ENCODE data around the gene POMC.
"Not testable (repeated sequence)": the region's sequence is repeated elsewhere in the genome, so short reads cannot be mapped to it uniquely, and the experiment has no call there.

POMC gene

DNA sequence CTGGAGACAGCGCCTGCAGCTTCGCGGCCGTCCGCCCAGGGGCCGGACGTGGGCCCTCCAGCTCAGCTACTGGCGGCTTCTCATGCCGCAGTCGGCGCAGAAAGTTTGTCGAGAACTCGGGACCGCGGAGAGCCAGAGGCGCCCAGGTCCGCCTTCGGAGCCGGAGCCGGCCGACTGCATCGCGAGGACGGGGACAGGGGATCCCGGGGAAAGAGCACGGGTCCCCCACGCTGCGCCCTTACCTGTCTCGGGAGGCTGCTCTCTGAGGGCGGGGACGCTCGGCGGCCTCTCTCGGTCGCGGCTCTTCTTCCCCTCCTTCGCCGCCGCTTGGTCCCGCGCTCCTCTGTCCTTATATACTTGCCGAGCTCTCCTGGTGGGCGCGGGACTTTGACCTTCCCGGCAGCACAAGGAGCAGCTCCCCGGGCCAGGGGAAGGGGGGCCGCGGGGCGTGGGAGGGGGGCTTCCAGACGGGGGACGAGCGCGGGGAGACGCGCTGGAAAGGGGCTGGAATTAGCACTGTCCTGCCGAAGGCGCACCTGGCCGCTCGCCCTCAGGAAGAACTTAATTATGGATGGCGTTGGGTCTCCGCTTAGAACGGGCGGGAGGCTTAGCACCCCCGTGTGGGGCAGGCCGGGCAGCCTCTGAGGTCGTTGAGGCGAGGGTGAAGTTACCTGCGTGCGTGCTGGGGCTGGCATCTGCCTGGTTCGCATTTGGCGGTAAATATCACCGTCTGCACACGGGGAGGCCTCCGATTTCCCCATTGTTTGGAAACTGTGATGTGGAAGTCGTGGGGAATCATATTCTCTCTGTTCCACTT lies at the start of gene POMC:
POMC (minus strand) TSS at position 325 of the 817 bp plus-strand sequence. CDS start 3,808 bp downstream, outside the sequence.
- H3K4me1 Mint-ChIP-seq (ENCODE audit: low read depth): peaks cover 27% of the 10 kb centered on the region

DNA sequence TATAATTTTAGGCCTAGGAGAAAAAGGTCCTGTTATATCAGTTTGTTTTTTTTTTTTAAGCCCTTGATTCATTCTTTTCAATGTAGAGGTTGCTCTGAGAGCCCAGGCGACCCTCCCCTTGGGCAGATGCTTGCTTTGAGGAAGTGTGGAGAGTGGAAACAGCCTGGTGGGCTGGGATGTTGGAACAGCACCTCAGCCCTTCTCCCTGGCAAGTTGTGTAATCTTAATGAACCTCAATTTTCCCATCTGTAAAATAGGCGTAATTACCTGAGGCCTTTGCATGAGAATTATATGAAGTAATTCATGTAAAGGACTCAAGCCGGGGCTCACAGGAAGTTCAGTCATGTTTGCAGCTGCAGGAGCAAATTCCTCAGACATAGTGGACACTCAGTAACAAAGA lies 49.7 kb upstream of the POMC start:
- Mint-ChIP-seq H3K27me3 (no peaks in the 10 kb centered on the region), H3K9me3 (no peaks in the 10 kb centered on the region), H3K4me1 (ENCODE audit: low read depth) (peaks cover 12% of the 10 kb centered on the region), H3K27ac (no peak overlapping the region), H3K4me3 (no peak overlapping the region), H3K36me3 (ENCODE audit: low read depth) (no peaks in the 10 kb centered on the region)

More for the DNA sequence above, at the start of gene POMC:
- H3K9me3 Mint-ChIP-seq: no peaks in the 10 kb centered on the region
- peak within 1 kb of the TSS; percentile 67 for H3K4me3 Mint-ChIP-seq
- H3K27ac Mint-ChIP-seq: no peak within 1 kb of the TSS
- H3K36me3 Mint-ChIP-seq (ENCODE audit: low read depth): no peaks in the 10 kb centered on the region
- peaks cover 40% of the 10 kb centered on the region for H3K27me3 Mint-ChIP-seq

DNA sequence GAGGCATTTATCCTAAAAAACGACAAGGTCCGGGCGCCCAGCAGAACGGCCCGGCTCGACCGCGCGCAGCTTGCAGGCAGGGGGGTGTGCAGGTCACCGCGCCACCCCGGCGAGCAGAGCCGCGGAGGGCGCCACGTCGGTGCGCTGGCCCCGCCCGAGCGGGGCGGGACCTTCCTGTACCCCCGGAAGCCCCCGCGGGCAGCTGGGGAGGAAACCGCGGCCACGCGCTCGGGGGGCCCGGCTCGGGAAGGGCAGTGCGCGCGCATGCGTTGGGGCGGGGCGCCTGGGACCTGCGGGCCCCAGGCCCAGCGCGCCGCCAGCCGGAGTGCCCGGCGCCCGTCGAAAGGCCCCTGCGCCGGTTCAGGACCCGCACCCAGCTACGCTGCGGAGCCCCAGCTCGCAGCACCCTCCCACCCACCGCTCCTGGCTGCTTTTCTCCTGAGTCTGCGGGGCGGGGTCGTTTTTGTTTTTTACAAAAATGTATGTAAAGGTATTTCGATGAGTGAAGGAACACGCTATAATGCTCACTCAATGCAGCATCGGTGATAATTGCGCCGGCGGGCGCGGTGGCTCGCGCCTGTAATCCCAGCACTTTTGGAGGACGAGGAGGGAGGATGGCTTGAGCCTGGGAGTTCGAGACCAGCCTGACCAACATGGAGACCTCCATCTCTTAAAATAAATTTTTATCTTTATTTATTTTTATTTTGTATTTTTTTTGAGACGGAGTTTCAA lies 47.7 kb upstream of the POMC start:
- Mint-ChIP-seq H3K4me3 (peak overlapping the region; percentile 63), H3K27ac (peak overlapping the region; percentile 46)

DNA sequence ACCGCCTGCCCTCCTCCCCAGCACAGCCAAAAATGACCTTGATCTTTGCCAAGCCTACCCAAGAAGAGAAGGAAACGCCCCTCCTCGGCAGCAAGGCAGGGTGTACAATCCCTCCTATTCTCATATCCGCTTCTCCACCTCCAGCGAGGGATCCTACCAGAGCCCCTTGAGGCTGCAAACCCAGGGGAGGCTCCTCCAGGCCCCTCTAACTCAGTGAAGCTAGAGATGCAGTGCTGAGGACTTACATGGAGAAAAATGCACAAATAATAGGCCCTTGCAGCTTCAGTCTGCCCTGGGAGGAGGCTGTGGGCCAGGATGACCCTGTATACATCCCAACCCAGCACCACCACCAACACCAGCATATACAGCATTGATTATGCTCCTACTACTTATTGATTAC lies 46.9 kb upstream of the POMC start:
- no peaks in the 10 kb centered on the region for H3K9me3 Mint-ChIP-seq
- H3K27ac Mint-ChIP-seq: peak overlapping the region; percentile 46
- H3K27me3 Mint-ChIP-seq: no peaks in the 10 kb centered on the region
- peak overlapping the region; percentile 59 for H3K4me3 Mint-ChIP-seq
- peaks cover 28% of the 10 kb centered on the region for H3K4me1 Mint-ChIP-seq (ENCODE audit: low read depth)
- H3K36me3 Mint-ChIP-seq (ENCODE audit: low read depth): no peaks in the 10 kb centered on the region

More for the DNA sequence above, 47.7 kb upstream of the POMC start:
- peaks cover 19% of the 10 kb centered on the region for H3K4me1 Mint-ChIP-seq (ENCODE audit: low read depth)
- no peaks in the 10 kb centered on the region for H3K36me3 Mint-ChIP-seq (ENCODE audit: low read depth)
- no peaks in the 10 kb centered on the region for H3K27me3 Mint-ChIP-seq
- H3K9me3 Mint-ChIP-seq: no peaks in the 10 kb centered on the region

DNA sequence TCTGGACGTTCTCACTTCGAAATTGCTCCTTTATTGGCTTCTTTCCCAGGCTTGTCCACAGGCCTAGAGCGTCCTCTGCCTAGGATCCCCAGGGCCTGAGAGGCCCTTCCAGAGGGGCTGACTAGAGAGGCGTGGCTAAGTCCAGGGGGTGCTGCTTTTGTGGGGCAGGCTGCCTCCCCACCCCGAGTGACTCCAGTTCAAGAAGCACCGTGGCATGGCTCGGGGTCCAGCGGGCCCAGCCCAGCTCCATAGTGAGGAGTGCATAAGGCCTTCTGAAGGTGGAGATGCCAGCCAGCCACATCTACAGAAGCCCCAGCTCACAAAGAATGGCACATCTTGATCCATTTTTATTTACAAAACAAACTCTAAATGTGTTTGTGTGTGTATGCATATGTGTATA lies 44.8 kb upstream of the POMC start:
- Mint-ChIP-seq H3K36me3 (ENCODE audit: low read depth) (no peaks in the 10 kb centered on the region), H3K4me1 (ENCODE audit: low read depth) (peaks cover 38% of the 10 kb centered on the region), H3K27ac (no peak overlapping the region), H3K4me3 (no peak overlapping the region), H3K9me3 (no peaks in the 10 kb centered on the region), H3K27me3 (no peaks in the 10 kb centered on the region)

DNA sequence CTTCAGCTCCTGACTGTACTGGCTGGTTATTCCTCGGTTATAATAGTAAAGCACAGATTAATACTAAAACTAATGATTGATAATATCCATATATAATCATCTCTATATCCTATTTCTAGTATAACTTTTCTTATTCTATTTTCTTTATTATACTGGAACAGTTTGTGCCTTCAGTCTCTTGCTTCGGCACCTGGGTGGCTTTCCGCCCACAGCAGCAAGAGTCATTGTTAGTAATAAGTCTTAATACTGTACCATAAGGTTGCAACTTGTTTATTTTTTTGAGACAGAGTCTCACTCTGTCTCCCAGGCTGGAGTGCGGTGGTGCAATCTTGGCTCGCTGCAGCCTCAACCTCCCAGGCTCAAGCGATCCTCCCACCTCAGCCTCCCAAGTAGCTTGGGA lies 42.5 kb upstream of the POMC start:
- not testable (repeated sequence) for H3K36me3 Mint-ChIP-seq (ENCODE audit: low read depth); H3K27me3 Mint-ChIP-seq; H3K9me3 Mint-ChIP-seq
- H3K27ac Mint-ChIP-seq: peak overlapping the region; percentile 84
- peak overlapping the region; percentile 18 for H3K4me3 Mint-ChIP-seq
- peaks cover 53% of the 10 kb centered on the region for H3K4me1 Mint-ChIP-seq (ENCODE audit: low read depth)

DNA sequence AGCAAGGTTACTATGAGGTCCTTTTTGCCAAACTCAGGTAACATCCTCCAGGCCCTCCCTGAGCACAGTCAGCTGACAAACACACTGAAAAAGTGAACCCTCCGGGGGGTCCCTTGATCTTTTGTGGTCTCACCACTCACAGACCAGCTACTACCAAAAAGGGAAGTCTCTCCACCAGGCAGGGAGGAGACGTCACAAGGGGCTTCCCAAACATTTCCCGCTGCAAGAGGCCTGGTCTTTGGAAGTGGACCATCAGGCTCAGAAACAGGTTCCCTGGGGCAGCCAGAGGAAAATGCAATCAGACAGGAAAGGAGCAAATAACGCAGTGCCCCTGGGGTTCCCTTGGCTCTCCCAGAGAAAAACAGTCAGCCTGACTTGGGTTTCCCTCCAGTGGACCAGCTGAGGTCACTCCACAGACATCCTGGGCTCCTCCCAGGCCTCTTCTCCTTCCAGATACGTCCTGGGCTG lies 38.7 kb upstream of the POMC start:
- Mint-ChIP-seq H3K4me3 (no peak overlapping the region), H3K27me3 (no peaks in the 10 kb centered on the region), H3K36me3 (ENCODE audit: low read depth) (no peaks in the 10 kb centered on the region), H3K27ac (peak overlapping the region; percentile 26), H3K9me3 (no peaks in the 10 kb centered on the region), H3K4me1 (ENCODE audit: low read depth) (peaks cover 65% of the 10 kb centered on the region)

DNA sequence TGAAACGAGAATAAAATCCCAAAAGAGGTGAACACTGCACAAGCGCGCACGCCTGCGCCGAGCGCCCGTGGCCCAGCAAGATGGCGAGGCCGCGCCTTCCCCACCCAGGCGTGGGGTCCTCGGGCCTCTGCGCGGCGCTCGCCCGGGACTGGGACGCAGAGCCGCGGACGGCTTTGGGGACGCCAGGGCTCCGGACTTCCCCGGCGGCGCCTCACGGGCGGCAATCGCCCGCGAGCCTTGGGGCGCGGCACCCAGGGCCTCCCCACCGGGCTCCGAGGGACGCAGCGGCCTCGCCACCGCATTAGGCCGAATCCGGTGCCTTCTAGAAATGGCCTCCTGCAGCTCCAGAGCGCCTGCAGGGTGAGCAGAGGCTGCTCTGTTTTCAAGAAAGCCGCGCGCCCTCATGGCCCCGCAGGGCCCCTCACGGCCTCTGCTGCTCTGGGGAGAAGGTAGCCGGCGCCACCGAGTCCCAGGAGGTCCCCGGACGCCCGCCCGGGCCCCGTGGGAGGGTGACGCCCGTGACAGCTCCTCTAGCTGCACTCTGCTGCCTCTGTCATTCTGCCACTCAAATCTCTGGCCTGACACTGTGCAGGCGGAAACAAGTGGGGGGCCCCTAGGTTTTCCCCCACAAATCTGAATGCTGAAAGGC lies 35.9 kb upstream of the POMC start:
- peaks cover 41% of the 10 kb centered on the region for H3K4me1 Mint-ChIP-seq (ENCODE audit: low read depth)
- no peak overlapping the region for H3K4me3 Mint-ChIP-seq

DNA sequence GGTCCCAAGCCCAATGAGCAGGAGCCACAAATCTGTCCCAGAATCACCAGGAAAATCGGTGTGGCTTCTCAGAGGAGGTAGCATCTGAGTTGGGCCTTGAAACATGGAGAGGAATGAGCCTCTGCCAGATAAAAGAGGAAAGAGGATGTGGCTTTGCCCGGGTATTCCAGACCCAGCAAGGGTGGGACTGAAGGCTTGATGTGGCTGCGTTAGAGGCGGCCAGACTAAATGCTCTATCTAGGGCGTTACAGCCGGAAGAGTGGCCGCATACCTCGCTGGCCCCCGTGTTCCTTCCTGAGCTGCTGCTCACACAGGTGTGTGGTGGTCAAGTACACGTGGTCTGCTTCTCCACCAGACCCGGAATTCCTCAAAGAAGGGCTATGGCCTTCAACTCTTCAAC lies 33.9 kb upstream of the POMC start:
- no peaks in the 10 kb centered on the region for H3K9me3 Mint-ChIP-seq
- no peaks in the 10 kb centered on the region for H3K36me3 Mint-ChIP-seq (ENCODE audit: low read depth)
- H3K27me3 Mint-ChIP-seq: no peaks in the 10 kb centered on the region
- H3K4me3 Mint-ChIP-seq: no peak overlapping the region
- H3K27ac Mint-ChIP-seq: peak overlapping the region; percentile 40
- peaks cover 27% of the 10 kb centered on the region for H3K4me1 Mint-ChIP-seq (ENCODE audit: low read depth)

More for the DNA sequence above, 35.9 kb upstream of the POMC start:
- H3K36me3 Mint-ChIP-seq (ENCODE audit: low read depth): no peaks in the 10 kb centered on the region
- H3K9me3 Mint-ChIP-seq: no peaks in the 10 kb centered on the region
- no peak overlapping the region for H3K27ac Mint-ChIP-seq
- H3K27me3 Mint-ChIP-seq: no peaks in the 10 kb centered on the region

DNA sequence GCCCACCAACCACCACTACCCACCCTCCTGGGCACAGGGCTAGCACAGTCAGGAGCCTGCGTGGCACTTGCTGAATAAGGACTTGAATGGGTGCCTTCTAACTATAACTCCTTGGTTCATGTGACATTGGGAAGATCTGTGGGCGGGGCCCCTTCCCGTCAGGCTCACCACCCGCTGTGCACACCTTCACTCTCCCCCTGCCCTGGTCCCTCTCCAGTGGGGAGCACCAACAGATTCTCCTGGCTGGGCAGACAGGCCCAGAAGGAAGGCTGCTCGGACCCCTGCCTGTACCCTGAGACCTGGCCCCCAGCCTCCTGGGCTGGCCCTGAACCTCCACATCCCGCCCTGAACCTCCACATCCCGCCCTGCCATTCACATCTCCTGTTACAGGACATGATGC lies 33.4 kb upstream of the POMC start:
- Mint-ChIP-seq H3K4me1 (ENCODE audit: low read depth) (peaks cover 22% of the 10 kb centered on the region), H3K9me3 (no peaks in the 10 kb centered on the region), H3K36me3 (ENCODE audit: low read depth) (no peaks in the 10 kb centered on the region), H3K4me3 (no peak overlapping the region), H3K27me3 (no peaks in the 10 kb centered on the region), H3K27ac (peak overlapping the region; percentile 40)

DNA sequence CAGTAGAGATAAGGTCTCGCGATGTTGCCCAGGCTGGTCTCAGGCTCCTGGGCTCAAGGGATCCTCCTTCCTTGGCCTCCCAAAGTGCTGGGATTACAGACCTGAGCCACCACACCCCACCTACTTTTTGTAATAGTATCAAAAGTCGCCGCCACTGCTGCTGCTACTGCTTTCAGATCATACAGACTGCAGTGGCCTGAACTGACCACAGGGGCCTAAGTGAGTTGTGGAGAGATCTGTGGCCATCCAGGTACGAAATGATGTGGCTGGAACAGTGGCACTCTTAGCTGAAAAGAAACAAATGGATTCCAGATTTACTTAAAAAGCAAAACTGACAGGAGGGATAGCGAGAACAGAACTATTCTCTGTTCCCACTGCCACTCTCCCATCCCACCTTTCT lies 32.9 kb upstream of the POMC start:
- Mint-ChIP-seq H3K27me3 (no peaks in the 10 kb centered on the region), H3K4me3 (no peak overlapping the region), H3K27ac (no peak overlapping the region), H3K4me1 (ENCODE audit: low read depth) (peaks cover 18% of the 10 kb centered on the region), H3K36me3 (ENCODE audit: low read depth) (no peaks in the 10 kb centered on the region), H3K9me3 (no peaks in the 10 kb centered on the region)

DNA sequence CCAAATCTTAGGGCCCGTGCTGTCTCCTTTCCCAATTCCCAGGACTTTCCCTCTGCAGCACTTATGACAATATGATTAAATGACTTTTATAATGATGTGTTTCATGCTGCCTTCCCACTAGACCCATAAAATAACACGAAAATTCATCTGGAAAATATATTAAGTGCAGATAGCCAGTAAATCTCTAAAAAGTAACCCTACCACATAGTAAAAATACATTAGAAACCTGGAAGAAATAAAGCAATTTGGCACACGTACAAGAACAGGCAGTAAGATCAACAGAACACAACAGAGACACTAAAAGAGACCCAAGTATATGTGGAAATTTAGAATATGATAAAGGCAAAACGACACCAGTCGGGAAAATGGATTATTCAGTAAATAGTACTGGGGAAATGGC lies 30.2 kb upstream of the POMC start:
- no peak overlapping the region for H3K27ac Mint-ChIP-seq
- no peaks in the 10 kb centered on the region for H3K9me3 Mint-ChIP-seq
- no peak overlapping the region for H3K4me3 Mint-ChIP-seq
- H3K4me1 Mint-ChIP-seq (ENCODE audit: low read depth): peaks cover 11% of the 10 kb centered on the region
- H3K36me3 Mint-ChIP-seq (ENCODE audit: low read depth): no peaks in the 10 kb centered on the region
- H3K27me3 Mint-ChIP-seq: no peaks in the 10 kb centered on the region

DNA sequence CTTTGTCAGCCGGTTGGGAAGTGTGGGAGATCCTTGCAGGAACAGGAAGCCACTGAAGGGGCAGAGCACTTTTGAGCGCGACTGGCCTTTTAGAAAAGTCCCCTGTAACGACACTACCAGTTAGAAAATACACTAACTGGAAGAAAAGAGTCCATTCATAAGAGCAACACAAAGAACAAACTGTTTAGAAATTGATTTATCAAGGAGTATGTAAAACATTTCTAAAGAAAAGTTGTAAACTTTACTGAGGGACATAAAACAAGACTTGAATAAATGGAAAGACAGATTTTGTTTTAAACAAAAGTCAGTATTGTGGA lies 29.8 kb upstream of the POMC start:
- Mint-ChIP-seq H3K4me3 (no peak overlapping the region), H3K36me3 (ENCODE audit: low read depth) (no peaks in the 10 kb centered on the region), H3K27ac (no peak overlapping the region), H3K9me3 (no peaks in the 10 kb centered on the region), H3K4me1 (ENCODE audit: low read depth) (peaks cover 8% of the 10 kb centered on the region), H3K27me3 (no peaks in the 10 kb centered on the region)

DNA sequence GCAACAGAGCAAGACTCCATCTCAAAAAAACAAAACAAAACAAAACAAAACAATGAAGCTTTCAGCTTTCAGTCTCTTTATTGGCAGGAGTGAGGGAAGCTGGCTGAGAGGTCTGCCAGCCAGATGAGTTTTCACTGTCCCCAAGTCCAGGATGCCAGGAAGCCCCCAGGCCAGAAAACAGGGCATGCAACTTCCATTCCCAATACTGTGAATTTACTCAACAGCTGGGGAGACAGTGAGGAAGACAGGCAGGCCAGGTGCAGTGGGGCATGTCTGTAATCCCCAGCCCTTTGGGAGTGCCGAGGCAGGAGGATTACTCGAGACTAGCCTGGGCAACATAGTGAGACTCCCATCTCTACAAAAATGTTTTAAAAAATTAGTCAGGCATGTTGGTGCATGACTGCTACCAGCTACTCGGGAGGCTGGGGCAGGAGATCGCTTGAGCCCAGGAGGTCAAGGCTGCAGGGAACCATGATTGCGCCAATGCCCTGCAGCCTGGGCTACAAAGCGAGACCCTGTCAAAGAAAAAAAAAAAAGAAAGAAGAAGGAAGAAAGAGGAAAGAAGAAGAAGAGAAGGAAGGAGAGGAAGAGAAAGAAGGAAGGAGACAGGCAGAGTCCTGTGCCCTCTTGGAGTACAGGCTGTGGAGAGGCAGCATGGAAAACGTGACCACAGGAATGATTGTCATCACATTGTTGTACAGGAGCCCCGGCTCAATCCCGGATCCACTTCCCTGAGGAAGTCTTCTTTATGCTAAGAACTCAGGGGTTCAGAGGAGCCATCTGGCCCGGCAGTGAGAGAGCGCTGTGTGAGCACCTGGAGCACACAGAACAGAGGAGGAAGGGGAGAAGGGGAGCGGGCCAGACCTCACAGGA lies 29.2 kb upstream of the POMC start:
- H3K9me3 Mint-ChIP-seq: no peaks in the 10 kb centered on the region

More for the DNA sequence above, 29.2 kb upstream of the POMC start:
- Mint-ChIP-seq H3K27me3 (no peaks in the 10 kb centered on the region), H3K36me3 (ENCODE audit: low read depth) (no peaks in the 10 kb centered on the region), H3K4me1 (ENCODE audit: low read depth) (peaks cover 6% of the 10 kb centered on the region), H3K4me3 (no peak overlapping the region), H3K27ac (no peak overlapping the region)

Measured in stimulated activated naive CD8-positive, alpha-beta T cell treated with anti-CD3 and anti-CD28 coated beads, Interleukin-15, Interleukin-2, amounts not matched to agents 100 ng/mL and 50 ng/mL, for 24 hours (primary cell).